GM12892 (cell line): ENCODE measurements around the gene ANKRD33.

Experiments
- POLR2A ChIP-seq: IDR thresholded peaks from 2 replicates; pipeline ENCODE4 v1.6.1; 2011; ENCODE audit warnings: low read depth, low read length, control low read depth
- POLR2AphosphoS5 ChIP-seq: IDR thresholded peaks from 2 replicates; pipeline ENCODE4 v1.6.1; 2011; ENCODE audit warnings: low read depth, low read length, control low read depth

DNA sequence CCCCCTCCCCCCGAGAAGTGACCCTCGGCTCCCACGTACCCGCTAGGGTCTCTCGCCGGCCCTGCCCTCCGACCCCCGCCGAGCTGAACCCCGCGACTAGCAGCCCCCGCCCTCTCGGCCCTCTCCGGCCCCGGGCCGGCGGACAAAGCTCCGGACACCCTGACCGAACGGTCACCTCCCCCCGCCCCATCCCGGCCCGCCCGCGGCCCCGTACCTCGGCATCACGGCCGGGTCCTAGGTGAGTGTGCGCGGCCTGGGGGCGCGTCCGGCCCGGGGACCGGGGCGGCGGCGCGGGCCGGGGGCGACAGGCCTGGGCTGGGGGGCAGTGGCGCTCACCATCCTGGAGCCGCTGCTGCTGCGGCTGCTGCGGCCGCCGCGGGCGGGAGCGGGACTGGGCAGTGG is 39.6 kb upstream of the ANKRD33 start, which contains the start of gene FIGNL2:
- no peak for TF ChIP-seq POLR2AphosphoS5
- no peak for TF ChIP-seq POLR2A
